ENCODE measurements around the gene PIP4K2A.

DNA sequence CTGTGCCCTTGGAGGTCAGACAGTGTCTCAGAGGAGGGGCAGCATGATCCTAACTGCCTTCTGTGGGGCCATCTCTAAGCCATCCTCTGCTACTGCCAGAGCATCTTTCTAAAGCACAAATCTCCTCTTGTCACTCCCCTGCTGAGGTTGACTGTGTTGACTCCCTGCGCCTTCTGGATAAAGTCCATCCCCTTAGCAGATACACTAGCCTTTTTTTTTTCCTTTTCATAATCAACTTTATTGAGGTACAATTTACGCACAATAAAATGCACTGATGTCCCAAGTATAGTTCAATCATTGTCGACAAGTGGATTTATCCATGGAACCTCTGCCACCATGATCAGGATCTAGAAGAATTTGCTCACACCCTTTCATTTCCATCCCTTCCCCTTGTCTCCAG is 219.0 kb downstream of the PIP4K2A start:
- TF ChIP-seq, protein P1, sequence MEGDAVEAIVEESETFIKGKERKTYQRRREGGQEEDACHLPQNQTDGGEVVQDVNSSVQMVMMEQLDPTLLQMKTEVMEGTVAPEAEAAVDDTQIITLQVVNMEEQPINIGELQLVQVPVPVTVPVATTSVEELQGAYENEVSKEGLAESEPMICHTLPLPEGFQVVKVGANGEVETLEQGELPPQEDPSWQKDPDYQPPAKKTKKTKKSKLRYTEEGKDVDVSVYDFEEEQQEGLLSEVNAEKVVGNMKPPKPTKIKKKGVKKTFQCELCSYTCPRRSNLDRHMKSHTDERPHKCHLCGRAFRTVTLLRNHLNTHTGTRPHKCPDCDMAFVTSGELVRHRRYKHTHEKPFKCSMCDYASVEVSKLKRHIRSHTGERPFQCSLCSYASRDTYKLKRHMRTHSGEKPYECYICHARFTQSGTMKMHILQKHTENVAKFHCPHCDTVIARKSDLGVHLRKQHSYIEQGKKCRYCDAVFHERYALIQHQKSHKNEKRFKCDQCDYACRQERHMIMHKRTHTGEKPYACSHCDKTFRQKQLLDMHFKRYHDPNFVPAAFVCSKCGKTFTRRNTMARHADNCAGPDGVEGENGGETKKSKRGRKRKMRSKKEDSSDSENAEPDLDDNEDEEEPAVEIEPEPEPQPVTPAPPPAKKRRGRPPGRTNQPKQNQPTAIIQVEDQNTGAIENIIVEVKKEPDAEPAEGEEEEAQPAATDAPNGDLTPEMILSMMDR (IDR thresholded peaks at IDR 0.05) = no peak
- no peak for TF ChIP-seq EP300 (IDR thresholded peaks at IDR 0.05; ENCODE audit: low read depth)
- TF ChIP-seq POLR2A (IDR thresholded peaks at IDR 0.05) = no peak
- TF ChIP-seq POLR2AphosphoS5 (IDR thresholded peaks at IDR 0.05) = no peak
